Transverse colon (tissue), 4 donors: ENCODE measurements around the gene CACNA1C. TPM values are rescaled to one million over a fixed set of nuclear protein-coding genes. Genes with fewer than 3 reads are reported as not detected.
A peak's percentile ranks its signal among the peaks of the same experiment; 100 is the strongest.
"Not testable (repeated sequence)": the region's sequence is repeated elsewhere in the genome, so short reads cannot be mapped to it uniquely, and the experiment has no call there.

Experiments used
- DNase-seq: peaks from one replicate; pipeline ENCODE4 v3.0.0-alpha.2; 2019
- H3K27ac ChIP-seq, 4 donors: fragments of 200-600 bp; sonication (generic); 2 replicates each; pipeline ENCODE4 v1.5.1; 2016 to 2018; ENCODE audit warnings: inconsistent platforms in 4 of 4
- H3K27me3 ChIP-seq: fragments of 200-600 bp; sonication (generic); 2 replicates; pipeline ENCODE4 v1.5.1; 2017; ENCODE audit warnings: inconsistent platforms
- H3K36me3 ChIP-seq, 4 donors: fragments of 200-600 bp; sonication (generic); 2 replicates each; pipeline ENCODE4 v1.5.1; 2017 to 2019; ENCODE audit warnings: inconsistent platforms in 4 of 4
- H3K4me1 ChIP-seq, 4 donors: fragments of 200-600 bp; sonication (generic); 2 replicates each; pipeline ENCODE4 v1.5.1; 2017 to 2020; ENCODE audit warnings: inconsistent platforms in 4 of 4
- H3K4me3 ChIP-seq, 4 donors: fragments of 200-600 bp; sonication (generic); 1 replicate in 1 of 4; 2 replicates in 3 of 4; pipeline versions ENCODE4 v1.5.1 to v1.6.1; 2017 to 2019; ENCODE audit warnings: inconsistent platforms in 4 of 4
- H3K9me3 ChIP-seq, 2 donors: fragments of 200-600 bp; sonication (generic); 2 replicates each; pipeline ENCODE4 v1.5.1; 2017 to 2019; ENCODE audit warnings: inconsistent platforms in 2 of 2
- EP300 ChIP-seq: sonication (generic); formaldehyde crosslinking; IDR thresholded peaks from one replicate; pipeline ENCODE4 v1.6.1; 2017; ENCODE audit warnings: antibody characterized with exemption, low read depth
- POLR2A ChIP-seq: fragments of 450-650 bp; IDR thresholded peaks from one replicate; pipeline ENCODE4 v1.6.1; 2016; ENCODE audit warnings: antibody characterized with exemption, mild to moderate bottlenecking, moderate library complexity
- POLR2AphosphoS5 ChIP-seq, 3 donors: sonication (generic); formaldehyde crosslinking; IDR thresholded peaks; one replicate each; pipeline ENCODE4 v1.6.1; 2016; ENCODE audit warnings: antibody characterized with exemption in 3 of 3
- WGBS, 2 donors: methylation state at CpG; one replicate each; pipeline ENCODE4 v1.1.5; 2018; ENCODE audit warnings: low coverage in 1 of 2; 5-methylcytosine and 5-hydroxymethylcytosine counted together
- in situ Hi-C, 4 donors: fragments of 200-750 bp; cut with MboI; loops; one replicate each; pipeline versions ENCODE4 v1.15.0 to v1.15.1; 2017; ENCODE audit warnings: low sequenced_read_pairs in 3 of 4, low pct_ligation_motif_present in 1 of 4, low pct_unique_long_range_greater_than_20kb in 1 of 4
- intact Hi-C: fragments of 100-400 bp; cut with DNase I; formaldehyde crosslinking; loops from one replicate; pipeline ENCODE4 v1.15.1; 2023; ENCODE audit warnings: low total_unique reads
- total RNA-seq, 4 donors: library from RNA; depleted of rRNA; stranded (reverse); fragments of >200 nt; gene quantifications; one replicate each; pipeline ENCODE4 v1.1.0, GENCODE V29; 2016
- TF ChIP-seq, protein P1 (sequence below), 5 experiments: fragments of 200-600 bp in 3 of 5; fragments of 450-650 bp in 2 of 5; sonication (generic) in 3 of 5; IDR thresholded peaks; 1 replicate in 2 of 5; 2 replicates in 3 of 5; pipeline ENCODE4 v1.5.1; 2016 to 2017; ENCODE audit warnings: antibody characterized with exemption in 5 of 5, inconsistent platforms in 3 of 5, mild to moderate bottlenecking in 2 of 5, moderate library complexity in 1 of 5

The CACNA1C gene
- total RNA-seq, 4 donors from 2014 or later = 18.8 to 35.2 (median 24.8) TPM

DNA sequence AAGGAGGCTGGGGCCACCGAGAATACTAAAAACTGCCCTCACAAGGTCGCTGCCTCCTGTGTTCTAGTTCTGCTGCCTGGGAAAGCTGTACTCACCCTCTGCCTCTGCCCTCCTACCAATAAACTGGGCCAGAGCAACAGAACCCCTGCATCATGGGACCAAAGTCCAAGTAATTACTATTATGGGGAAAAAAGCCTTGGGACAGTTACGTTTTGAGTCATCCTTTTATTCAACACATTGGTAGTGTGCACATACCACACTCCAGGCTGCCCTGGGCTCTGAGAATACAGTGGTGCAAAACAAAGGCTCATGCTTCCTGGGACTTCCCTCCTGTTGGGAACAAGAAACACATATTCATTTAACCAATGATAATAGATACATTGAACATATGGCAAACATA lies 49.0 kb downstream of the CACNA1C start:
- no peak for DNase-seq
- H3K4me1 ChIP-seq = peaks cover 0 to 4% (median 1%) of the 10 kb centered on the region in 4 donors
- peak overlapping the region in 3 of 4 donors; percentile 36 to 66 (median 61) for H3K27ac ChIP-seq
- intact Hi-C loops = no loop called here
- TF ChIP-seq POLR2A (no peak), POLR2AphosphoS5 (IDR thresholded peaks at IDR 0.05) (no peak), EP300 (no peak)
- TF ChIP-seq, protein P1, sequence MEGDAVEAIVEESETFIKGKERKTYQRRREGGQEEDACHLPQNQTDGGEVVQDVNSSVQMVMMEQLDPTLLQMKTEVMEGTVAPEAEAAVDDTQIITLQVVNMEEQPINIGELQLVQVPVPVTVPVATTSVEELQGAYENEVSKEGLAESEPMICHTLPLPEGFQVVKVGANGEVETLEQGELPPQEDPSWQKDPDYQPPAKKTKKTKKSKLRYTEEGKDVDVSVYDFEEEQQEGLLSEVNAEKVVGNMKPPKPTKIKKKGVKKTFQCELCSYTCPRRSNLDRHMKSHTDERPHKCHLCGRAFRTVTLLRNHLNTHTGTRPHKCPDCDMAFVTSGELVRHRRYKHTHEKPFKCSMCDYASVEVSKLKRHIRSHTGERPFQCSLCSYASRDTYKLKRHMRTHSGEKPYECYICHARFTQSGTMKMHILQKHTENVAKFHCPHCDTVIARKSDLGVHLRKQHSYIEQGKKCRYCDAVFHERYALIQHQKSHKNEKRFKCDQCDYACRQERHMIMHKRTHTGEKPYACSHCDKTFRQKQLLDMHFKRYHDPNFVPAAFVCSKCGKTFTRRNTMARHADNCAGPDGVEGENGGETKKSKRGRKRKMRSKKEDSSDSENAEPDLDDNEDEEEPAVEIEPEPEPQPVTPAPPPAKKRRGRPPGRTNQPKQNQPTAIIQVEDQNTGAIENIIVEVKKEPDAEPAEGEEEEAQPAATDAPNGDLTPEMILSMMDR (IDR thresholded peaks at IDR 0.05) = no peak
- H3K27me3 ChIP-seq = no peaks in the 10 kb centered on the region
- no peaks in the 10 kb centered on the region for H3K9me3 ChIP-seq
- whole genome bisulfite sequencing, 2 donors = 67% methylated on average over 3 of the region's 3 CpGs; no CpG with 5 or more reads in 1 of the 2 donors
- no peak overlapping the region for H3K4me3 ChIP-seq
- H3K36me3 ChIP-seq = no peaks in the 10 kb centered on the region
- in situ Hi-C loops = no loop called here

DNA sequence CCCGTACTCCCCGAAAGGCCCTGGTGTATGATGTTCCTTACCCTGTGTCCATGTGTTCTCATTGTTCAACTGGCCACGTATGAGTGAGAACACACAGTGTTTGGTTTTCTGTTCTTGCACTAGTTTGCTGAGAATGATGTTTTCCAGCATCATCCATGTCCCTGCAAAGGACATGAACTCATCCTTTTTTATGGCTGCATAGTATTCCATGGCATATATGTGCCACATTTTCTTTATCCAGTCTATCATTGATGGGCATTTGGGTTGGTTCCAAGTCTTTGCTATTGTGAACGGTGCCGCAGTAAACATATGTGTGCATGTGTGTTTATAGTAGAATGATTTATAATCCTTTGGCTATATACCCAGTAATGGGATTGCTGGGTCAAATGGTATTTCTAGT lies 49.9 kb downstream of the CACNA1C start:
- intact Hi-C loops, H3K27me3 ChIP-seq, H3K4me3 ChIP-seq, H3K9me3 ChIP-seq, in situ Hi-C loops, H3K4me1 ChIP-seq, H3K36me3 ChIP-seq, DNase-seq: not testable (repeated sequence)
- peak overlapping the region in 1 of 4 donors; percentile 61 for H3K27ac ChIP-seq
- whole genome bisulfite sequencing, 2 donors = 82 to 88% methylated on average over 5 of the region's 5 CpGs

DNA sequence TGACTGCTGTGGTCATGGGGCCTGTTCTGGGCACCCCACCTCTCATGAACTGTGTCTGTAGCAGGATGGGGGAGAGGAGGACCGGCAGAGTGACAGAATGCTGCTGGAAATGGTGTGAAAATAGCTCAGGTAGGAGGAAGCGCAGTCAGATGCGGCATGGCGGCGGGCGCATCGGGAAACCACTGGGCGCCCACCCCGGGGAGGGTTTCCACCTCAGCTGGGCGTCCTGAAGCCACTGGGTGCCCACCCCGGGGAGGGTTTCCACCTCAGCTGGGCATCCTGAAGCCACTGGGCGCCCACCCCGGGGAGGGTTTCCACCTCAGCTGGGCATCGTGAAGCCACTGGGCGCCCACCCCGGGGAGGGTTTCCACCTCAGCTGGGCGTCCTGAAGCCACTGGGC lies 52.6 kb downstream of the CACNA1C start:
- H3K36me3 ChIP-seq, H3K9me3 ChIP-seq, DNase-seq, in situ Hi-C loops, intact Hi-C loops, H3K4me3 ChIP-seq, H3K27ac ChIP-seq, H3K4me1 ChIP-seq, H3K27me3 ChIP-seq: not testable (repeated sequence)
- WGBS, 2 donors = 90% methylated on average over 11 of the region's 17 CpGs; no CpG with 5 or more reads in 1 of the 2 donors

DNA sequence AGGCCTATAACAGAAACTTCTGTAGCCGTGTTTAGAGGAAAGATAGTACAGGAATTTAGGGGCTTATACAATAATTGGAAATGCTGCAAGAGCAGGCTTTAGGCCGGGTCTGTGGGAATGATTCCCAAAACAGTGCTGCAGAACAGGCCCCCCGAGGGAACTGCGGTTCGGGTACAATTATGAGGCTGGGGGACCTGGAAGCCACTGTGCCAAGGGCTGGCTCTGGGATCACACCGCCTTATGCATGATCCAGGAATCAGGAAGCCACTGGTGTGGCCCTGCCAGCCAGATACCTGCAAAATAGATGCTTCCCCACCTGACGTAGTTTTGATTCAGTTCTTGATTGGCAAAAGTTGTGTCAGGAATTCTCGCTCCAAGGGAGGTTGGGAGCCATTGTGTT lies 55.4 kb downstream of the CACNA1C start:
- Histone ChIP-seq H3K27me3 (no peaks in the 10 kb centered on the region), H3K4me3 (no peak overlapping the region), H3K9me3 (no peaks in the 10 kb centered on the region), H3K4me1 (peaks cover 0 to 16% (median 11%) of the 10 kb centered on the region in 4 donors), H3K27ac (no peak overlapping the region), H3K36me3 (no peaks in the 10 kb centered on the region)
- WGBS, 2 donors = 92 to 100% methylated on average over 3 to 8 of the region's 8 CpGs
- no peak for DNase-seq
- in situ Hi-C loops (no loop called here), intact Hi-C loops (no loop called here)
- TF ChIP-seq, protein P1 (IDR thresholded peaks at IDR 0.05) = no peak
- no peak for TF ChIP-seq EP300

DNA sequence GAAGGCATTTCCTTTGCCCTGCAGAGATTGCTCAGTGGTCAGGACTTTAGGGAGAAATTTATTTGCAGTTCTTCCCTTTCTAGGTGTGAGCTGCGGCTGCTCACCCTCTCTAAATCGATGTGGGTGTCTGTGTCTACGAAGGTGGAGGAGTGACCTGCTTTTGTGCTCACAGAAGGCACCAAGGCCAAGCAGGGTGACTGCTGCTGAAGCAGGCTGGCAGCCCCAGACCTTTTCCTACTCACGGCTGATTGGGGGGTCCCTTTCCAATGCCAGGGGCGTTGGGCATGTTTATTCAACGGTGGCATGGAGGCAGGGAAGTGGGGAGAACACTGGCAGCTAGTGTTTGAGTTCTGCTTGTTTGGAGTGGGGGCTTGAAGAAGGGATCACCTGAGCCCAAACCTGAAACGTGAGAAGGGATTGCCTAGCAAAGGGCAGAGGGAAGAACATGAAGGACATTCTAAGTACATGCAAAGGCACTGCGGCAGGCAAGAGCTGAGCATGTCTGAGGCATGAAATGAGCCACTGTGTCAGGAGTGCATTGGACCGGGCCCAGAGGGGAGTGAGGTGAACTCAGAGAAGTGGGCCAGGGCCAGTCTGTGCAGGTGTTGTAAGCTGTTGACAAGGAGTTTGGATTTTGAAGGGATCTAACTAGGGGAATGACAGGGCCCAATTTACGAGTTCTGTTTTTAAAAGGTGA lies 56.3 kb downstream of the CACNA1C start:
- in situ Hi-C loops = no loop called here
- 72 to 74% methylated on average over 4 to 10 of the region's 10 CpGs for WGBS, 2 donors
- TF ChIP-seq POLR2AphosphoS5 (IDR thresholded peaks at IDR 0.05) (no peak), POLR2A (no peak), EP300 (no peak)
- TF ChIP-seq, protein P1 (IDR thresholded peaks at IDR 0.05) = no peak
- Histone ChIP-seq H3K4me1 (peaks cover 0 to 16% (median 11%) of the 10 kb centered on the region in 4 donors), H3K36me3 (no peaks in the 10 kb centered on the region), H3K27ac (peak overlapping the region in 1 of 4 donors; percentile 17), H3K9me3 (no peaks in the 10 kb centered on the region), H3K4me3 (no peak overlapping the region), H3K27me3 (no peaks in the 10 kb centered on the region)
- intact Hi-C loops = no loop called here
- DNase-seq = no peak
